Measurements from ENCODE around the gene FCHO1. TPM values are rescaled to one million over a fixed set of nuclear protein-coding genes. Genes with fewer than 3 reads are reported as not detected.

The FCHO1 gene
- total RNA-seq, 1 donor from 2014 or later = 2.2 TPM

DNA sequence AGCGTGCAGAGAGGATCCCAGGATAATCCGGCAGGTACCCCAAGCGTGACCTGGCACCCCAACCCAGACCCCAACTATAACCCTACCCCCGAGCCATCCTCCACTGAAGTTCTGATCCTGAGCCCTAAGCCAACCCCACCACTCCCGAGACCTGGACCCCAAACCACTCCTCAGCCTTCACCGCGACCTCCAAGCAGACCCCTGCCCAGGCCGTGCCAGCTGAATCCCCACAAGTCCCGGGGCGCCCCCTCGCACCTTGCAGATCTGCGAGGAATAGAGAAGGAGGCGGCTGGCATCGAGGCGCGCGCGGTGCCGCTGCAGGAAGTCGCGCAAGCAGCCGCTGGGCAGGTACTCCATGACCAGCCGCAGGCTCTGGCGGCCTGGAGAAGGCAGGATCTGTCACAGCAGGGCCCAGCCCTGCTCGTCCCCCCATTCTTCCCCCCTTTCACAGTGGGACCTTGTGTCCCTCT is 80.2 kb downstream of the FCHO1 start:
- DNase-seq = no peak

DNA sequence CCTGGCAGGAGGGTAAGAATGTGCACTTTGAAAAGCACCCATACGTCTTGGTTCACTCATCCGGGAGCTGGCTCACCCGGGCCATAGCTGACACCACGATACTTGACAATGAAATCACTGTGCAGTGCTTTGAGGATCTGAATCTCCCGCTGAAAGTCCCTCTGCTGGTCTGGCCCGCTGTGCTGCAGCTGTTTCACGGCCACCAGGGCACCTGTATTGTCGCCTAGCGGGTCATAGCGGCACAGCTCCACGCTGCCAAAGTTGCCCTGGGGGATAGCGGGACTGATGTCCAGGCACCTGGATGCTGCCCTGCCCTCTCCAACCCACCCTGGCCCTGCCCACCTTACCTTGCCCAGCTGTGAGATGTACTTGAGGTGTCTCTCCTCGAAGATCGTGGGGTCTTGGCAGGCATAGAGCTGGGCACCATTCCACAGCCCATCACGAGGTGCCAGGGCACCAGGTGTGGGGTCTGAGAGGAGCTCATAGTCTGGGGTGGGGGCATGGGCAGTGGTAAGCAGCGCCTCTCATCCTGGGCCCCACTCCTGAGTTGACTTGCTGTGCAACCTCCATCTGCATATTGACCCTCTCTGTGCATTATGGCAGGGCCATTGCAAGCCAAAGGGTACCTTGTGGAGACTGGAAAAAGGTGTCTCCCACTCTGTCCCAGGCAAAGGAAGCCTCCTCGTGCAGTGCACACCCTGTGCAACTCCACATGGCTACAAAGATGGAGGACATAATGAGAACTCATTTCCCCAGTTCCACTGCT is 81.3 kb downstream of the FCHO1 start:
- DNase-seq = no peak

DNA sequence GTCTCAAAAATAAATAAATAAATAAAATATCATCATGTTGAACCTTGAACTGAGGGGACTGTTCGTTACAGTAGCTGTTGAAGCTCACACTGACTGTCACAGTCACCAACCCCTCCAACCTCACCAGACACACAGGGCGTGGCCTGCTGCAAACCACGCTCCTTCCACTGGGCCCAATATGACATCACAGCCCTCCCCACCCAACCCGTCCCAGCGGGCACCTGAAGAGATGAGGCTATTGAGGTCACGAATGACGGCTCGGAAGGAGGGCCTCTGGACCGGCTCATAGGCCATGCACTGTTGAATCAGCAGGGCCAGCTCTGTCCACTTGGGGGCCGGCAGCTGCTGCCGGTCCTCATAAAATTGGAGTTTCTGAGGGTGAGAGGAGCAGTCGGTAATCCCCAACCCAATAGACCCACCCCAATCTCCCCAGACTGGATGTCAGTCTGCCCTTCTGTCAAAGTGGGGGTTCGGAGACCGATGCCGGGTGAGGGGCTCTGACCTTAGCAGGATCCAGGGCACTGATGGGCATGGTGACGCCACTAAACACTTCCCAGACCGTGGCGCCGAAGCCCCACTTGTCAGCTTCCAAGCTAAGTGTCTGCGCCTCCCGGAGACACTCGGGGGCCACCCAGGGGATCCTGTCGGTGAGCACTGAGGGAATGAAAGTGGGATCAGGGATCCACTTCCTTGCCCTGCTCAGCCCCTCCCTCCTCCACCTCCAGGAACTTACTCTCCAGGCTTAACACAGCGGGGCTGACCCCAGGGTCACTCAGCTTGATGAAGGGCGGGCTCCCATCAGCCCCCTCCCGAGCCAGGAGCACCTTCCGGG is 83.3 kb downstream of the FCHO1 start:
- DNase-seq = no peak

DNA sequence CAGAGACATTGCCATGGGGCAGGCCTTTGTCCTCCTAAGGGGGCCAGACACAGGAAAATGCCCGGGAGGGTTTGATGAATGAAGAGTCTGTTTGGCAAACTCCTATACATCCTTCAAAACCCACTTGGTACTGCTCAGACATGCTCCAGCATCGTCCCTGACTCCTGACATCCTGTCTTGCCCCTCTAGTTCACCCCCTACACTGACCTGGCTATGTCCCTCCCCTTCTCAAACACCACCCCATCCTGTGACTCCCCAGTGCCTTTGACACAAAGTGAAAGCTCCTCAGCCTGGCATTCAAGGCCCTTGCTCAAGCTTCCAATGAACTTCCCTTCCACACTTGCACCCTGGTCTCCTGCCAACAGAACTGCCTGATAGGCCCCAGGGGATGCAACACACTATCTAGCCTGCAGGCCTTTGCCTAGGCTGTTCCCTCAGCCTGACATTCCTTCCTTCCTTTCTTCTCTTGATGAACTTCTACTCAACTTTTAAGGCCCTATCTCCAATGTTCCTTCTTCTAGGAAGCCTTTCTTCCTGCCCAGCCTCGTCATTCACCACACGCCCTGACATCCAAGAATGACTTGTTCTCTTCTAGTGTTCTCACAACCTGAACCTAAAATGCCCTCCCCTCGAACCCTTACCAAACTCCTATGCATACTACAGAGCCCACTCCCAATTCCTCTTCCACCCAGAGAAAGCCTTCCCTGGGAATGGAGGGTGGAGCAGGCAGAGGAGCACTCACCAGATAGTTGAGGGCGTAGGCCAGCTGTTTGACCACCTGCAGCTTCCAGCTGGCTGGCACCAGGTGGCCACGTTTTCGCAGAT is 84.1 kb downstream of the FCHO1 start:
- no peak for DNase-seq

DNA sequence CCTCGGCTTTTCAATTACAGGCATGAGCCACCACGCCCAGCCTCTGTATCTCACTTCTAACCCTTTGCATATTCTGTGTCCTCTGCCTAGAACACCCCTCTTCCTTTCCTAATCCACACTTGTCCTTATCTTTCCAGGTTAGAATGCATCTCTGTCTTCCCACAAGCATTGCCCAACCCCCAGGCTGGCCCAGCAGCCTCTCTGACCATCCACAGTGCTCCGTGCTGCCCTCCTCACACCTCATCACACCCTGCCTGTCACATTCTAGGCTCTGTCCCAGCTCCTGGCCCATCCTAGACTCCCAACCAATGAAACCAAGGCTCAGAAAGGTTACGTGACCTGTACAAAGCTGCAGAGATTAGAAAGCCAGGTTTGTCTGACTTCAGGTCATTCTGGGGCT is 85.3 kb downstream of the FCHO1 start:
- no peak for DNase-seq

DNA sequence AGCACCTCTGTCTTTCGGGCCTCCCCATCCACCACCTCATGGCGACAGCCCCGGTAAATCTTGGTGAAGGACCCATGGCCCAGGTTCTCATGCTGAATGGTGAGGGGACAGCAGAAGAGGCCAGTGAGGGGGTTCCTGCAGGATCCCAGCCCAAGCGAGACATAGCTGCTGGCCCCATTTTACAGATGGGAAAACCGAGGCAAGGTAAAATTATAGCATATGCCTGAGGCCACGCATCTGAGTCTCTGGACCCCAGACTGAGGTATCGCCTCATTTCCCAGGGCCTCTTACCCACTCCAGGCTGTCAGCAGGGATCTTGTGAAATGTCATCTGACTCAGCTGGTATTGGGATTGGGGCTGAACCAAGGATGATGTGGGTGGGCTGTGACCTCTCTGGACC is 86.7 kb downstream of the FCHO1 start:
- no peak for DNase-seq

Other genes with a start within 250 kb of the FCHO1 start
- gene PGLS, start 239.8 kb upstream of the FCHO1 start, total RNA-seq = 35.1 TPM
- 66.3 TPM for gene COLGALT1, start 195.8 kb upstream of the FCHO1 start, total RNA-seq
- gene UNC13A, start 63.1 kb upstream of the FCHO1 start, total RNA-seq = 0.21 TPM
- gene MAP1S, start 32.0 kb upstream of the FCHO1 start, total RNA-seq = 27.4 TPM
- gene B3GNT3, start 43.7 kb downstream of the FCHO1 start, total RNA-seq = 1.8 TPM
- not detected for gene INSL3, start 70.0 kb downstream of the FCHO1 start, total RNA-seq
- 4.6 TPM for gene JAK3, start 96.5 kb downstream of the FCHO1 start, total RNA-seq
- 799 TPM for gene RPL18A, start 108.4 kb downstream of the FCHO1 start, total RNA-seq
- not detected for gene SLC5A5, start 120.5 kb downstream of the FCHO1 start, total RNA-seq
- gene CCDC124, start 181.5 kb downstream of the FCHO1 start, total RNA-seq = 37.2 TPM
- 0.41 TPM for gene KCNN1, start 215.6 kb downstream of the FCHO1 start, total RNA-seq